ENCODE data around the gene ACSBG1.

GRCh38 chr15:78125267-78125666, 109.1 kb downstream of the ACSBG1 start:
- TF ChIP-seq CTCF (IDR thresholded peaks at IDR 0.05) (no peak), POLR2AphosphoS5 (IDR thresholded peaks at IDR 0.05) (no peak), EP300 (IDR thresholded peaks at IDR 0.05) (no peak)
